ENCODE measurements around the gene CALHM5.

The CALHM5 gene

DNA sequence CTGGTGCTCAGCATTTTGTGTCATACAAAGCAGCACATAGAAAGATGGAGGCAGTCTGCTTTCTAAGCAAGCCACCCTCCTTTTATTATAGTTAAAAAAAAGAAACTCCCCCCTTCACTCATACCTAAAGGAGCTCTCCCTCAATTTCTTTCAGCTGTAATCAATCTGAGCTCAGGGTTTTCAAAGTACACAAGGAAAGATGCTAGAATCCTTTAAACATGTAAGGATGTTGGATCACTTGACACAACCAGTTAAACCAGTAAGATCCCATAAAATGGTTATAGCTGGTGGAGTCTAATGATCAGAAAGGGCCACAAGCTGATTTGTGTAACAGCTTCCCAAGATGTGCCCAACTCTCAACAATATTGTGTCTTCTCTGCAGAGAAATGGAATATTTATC is 42.0 kb downstream of the CALHM5 start, which contains the start of gene CALHM4:
Gene CALHM4, plus strand, starts transcription at position 301 of the 400 bp plus-strand sequence. Its CDS starts 43 bp downstream, at position 344.
- no peak for DNase-seq

DNA sequence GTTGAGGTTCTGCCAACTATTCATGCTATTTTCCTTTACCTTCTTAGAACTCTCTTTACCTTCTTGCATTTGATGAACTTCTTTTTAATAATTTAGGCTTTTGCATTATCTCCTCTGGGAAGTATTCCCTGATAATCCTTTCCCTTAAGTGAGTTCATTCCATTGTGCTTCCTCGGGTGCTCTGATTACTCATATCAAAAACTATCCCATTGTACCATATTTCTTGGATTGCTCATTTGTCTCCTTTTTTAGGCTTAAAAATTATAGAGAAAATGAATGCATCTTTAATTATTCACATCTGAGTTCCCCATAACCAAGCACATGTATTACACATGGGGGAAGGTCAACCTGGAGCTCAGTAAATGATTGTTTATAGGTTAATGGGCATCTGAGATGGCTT is 44.6 kb downstream of the CALHM5 start:
- DNase-seq = no peak

- no peak for DNase-seq
Measured at GRCh38 chr6:116556814-116557415, 45.5 kb downstream of the CALHM5 start.

GRCh38 chr6:116557893-116558292 is 46.5 kb downstream of the CALHM5 start:
- no peak for DNase-seq

- DNase-seq = no peak
Measured at GRCh38 chr6:116560130-116560529, 48.7 kb downstream of the CALHM5 start.

DNA sequence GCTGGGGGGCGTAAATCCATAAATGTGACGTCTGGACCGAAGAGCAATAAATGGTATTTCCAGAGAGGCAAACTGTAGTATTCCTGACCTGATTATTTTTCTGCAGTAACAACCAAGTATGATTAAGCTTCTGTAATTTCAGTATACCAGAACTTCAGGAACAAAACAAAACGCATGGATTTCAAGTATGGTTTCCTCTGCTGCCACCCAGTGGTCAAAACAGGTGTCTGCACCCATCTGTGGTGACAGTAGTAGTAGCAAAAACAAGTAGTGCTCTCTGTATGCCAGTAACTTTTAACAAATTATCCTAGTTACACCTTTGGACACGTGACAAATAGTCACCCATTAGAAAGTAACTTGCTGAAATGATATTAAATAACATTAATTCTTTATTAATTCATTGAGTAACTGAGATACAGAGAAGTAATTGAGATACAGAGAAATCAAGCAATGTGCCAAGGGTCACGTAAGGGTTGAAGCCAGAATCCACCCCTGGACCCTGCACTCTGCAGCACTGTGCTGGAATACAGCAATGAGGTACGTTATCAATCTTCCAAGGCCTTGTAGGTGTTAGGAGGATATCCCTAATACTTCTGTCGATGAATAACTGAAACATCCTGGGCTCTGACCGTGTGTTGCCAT is 50.1 kb downstream of the CALHM5 start:
- peak; percentile 44 for DNase-seq

GRCh38 chr6:116562019-116562403 is 50.6 kb downstream of the CALHM5 start:
- no peak for DNase-seq

GRCh38 chr6:116562614-116563013 is 51.2 kb downstream of the CALHM5 start:
- DNase-seq = no peak

- DNase-seq = no peak
Measured at GRCh38 chr6:116563830-116564229, 52.4 kb downstream of the CALHM5 start.

- no peak for DNase-seq
Measured at GRCh38 chr6:116564311-116564710, 52.9 kb downstream of the CALHM5 start.

GRCh38 chr6:116564921-116565872 is 53.8 kb downstream of the CALHM5 start:
- DNase-seq = no peak

GRCh38 chr6:116568111-116568510 is 56.7 kb downstream of the CALHM5 start:
- no peak for DNase-seq

- DNase-seq = no peak
Measured at GRCh38 chr6:116568821-116569755, 57.6 kb downstream of the CALHM5 start.

- peak; percentile 94 for DNase-seq
Measured at GRCh38 chr6:116570856-116571682, 59.6 kb downstream of the CALHM5 start, which contains the start of gene RWDD1. RWDD1 (plus strand) TSS chr6:116571504; CDS start chr6:116571583, 79 bp downstream.

DNA sequence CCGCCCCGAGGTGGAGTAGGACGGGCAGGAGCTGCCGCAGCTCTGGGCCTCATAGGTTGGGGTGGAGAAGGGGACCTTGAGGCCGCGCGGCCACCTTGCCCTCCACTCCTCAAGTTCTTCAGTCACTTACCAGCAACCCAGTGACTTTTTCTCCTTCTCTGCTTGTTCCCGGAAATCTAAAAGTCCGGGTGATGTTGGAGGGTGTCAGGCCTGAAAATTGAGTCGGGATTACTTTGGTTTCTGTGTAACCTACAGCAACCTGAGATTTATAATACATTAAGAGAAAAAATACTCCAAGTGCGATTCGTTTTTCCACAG is 60.2 kb downstream of the CALHM5 start:
- DNase-seq = no peak

GRCh38 chr6:116572162-116572561 is 60.7 kb downstream of the CALHM5 start:
- DNase-seq = no peak
